Adipocyte (in vitro differentiated cells): ENCODE results near the gene SRPK2.
A peak's percentile ranks its signal among the peaks of the same experiment; 100 is the strongest.
"Not testable (repeated sequence)": the region's sequence is repeated elsewhere in the genome, so short reads cannot be mapped to it uniquely, and the experiment has no call there.

ENCODE experiments used
- DNase-seq: peaks from one replicate; pipeline ENCODE4 v3.0.0-alpha.2; 2015; ENCODE audit warnings: low read depth
- H3K27me3 ChIP-seq: replicated peaks from 2 replicates; pipeline ENCODE4 v1.7.0; 2013; ENCODE audit warnings: mild to moderate bottlenecking, low read length, moderate library complexity; ENCODE audit not compliant: control insufficient read depth, insufficient read depth
- H3K36me3 ChIP-seq: 2 replicates; pipeline ENCODE4 v1.7.0; 2013; ENCODE audit warnings: low read length, mild to moderate bottlenecking, moderate library complexity; ENCODE audit not compliant: control insufficient read depth, insufficient read depth, severe bottlenecking
- H3K4me1 ChIP-seq: 2 replicates; pipeline ENCODE4 v1.7.0; 2013; ENCODE audit warnings: mild to moderate bottlenecking, low read length, moderate library complexity; ENCODE audit not compliant: control insufficient read depth, insufficient read depth
- H3K4me3 ChIP-seq: 2 replicates; pipeline ENCODE4 v1.7.0; 2013; ENCODE audit warnings: mild to moderate bottlenecking, low read length, moderate library complexity
- H3K9ac ChIP-seq: 2 replicates; pipeline ENCODE4 v1.7.0; 2013; ENCODE audit warnings: mild to moderate bottlenecking, low read length, moderate library complexity
- H3K9me3 ChIP-seq: 2 replicates; pipeline ENCODE4 v1.7.0; 2013; ENCODE audit warnings: mild to moderate bottlenecking, low read length, moderate library complexity; ENCODE audit not compliant: control insufficient read depth

The SRPK2 gene

DNA sequence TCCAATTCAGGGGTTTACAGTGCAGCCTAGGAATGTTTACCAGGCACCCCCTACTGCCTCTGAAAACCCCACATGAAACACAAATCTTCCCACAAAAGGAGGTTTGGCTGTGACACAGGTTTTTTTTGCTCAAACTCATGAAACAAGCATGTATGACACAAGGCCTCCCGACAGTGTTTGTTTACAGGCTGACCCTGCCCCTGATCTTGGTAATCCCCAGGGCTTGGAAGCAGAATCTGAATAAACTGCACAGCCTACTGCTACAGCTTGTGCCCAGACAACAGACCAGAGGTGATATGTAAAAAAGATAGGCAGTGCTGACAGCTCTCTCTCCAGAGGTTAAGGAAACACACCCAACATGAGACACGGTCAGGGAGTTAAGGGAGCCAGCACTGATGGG lies 190.5 kb downstream of the SRPK2 start:
- Histone ChIP-seq H3K4me1 (peaks cover 29% of the 10 kb centered on the region), H3K4me3 (no peak overlapping the region), H3K9ac (no peak overlapping the region), H3K36me3 (peaks cover 17% of the 10 kb centered on the region), H3K9me3 (no peaks in the 10 kb centered on the region), H3K27me3 (no peaks in the 10 kb centered on the region)
- peak; percentile 84 for DNase-seq

GRCh38 chr7:105196473-105196872 lies 192.2 kb downstream of the SRPK2 start:
- H3K36me3 ChIP-seq, result peaks cover 10% of the 10 kb centered on the region
- no peak overlapping the region for H3K9ac ChIP-seq
- H3K9me3 ChIP-seq, result no peaks in the 10 kb centered on the region
- no peak overlapping the region for H3K4me3 ChIP-seq
- H3K4me1 ChIP-seq, result peaks cover 29% of the 10 kb centered on the region
- DNase-seq, result no peak
- no peaks in the 10 kb centered on the region for H3K27me3 ChIP-seq

DNA sequence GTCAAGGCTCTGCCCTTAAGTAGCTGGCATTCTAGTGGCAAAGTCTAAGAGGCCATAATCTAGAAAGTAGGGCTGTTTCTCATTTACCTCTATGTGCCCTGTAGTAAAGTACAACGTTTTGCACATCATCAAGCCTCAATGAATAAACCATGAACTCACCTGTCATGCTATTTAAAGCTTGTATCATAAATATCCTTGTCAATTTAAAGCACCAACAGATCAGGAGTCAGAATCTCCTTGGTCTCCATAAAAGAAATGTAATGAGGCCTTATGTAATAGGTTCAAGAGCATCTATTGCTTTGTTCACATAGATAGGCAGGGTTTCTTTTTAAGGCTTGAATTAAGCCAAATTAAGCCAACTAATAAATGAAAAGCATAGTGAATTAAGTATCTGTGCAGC lies 192.8 kb downstream of the SRPK2 start:
- Histone ChIP-seq H3K36me3 (peaks cover 5% of the 10 kb centered on the region), H3K4me3 (no peak overlapping the region), H3K9me3 (no peaks in the 10 kb centered on the region), H3K4me1 (peaks cover 29% of the 10 kb centered on the region), H3K9ac (no peak overlapping the region), H3K27me3 (no peaks in the 10 kb centered on the region)
- no peak for DNase-seq

- H3K27me3 ChIP-seq, H3K36me3 ChIP-seq, DNase-seq, H3K9me3 ChIP-seq, H3K9ac ChIP-seq, H3K4me3 ChIP-seq: not testable (repeated sequence)
- H3K4me1 ChIP-seq, result peaks cover 29% of the 10 kb centered on the region
Measured at GRCh38 chr7:105194959-105195358, 193.8 kb downstream of the SRPK2 start.

- peaks cover 26% of the 10 kb centered on the region for H3K4me1 ChIP-seq
- no peak overlapping the region for H3K9ac ChIP-seq
- no peaks in the 10 kb centered on the region for H3K9me3 ChIP-seq
- H3K36me3 ChIP-seq, result peaks cover 5% of the 10 kb centered on the region
- no peak overlapping the region for H3K4me3 ChIP-seq
- DNase-seq, result no peak
- H3K27me3 ChIP-seq, result no peaks in the 10 kb centered on the region
Measured at GRCh38 chr7:105191331-105191730, 197.4 kb downstream of the SRPK2 start.

GRCh38 chr7:105189859-105190492 lies 198.7 kb downstream of the SRPK2 start:
- H3K4me1 ChIP-seq, result peaks cover 29% of the 10 kb centered on the region
- no peak overlapping the region for H3K4me3 ChIP-seq
- H3K9ac ChIP-seq, result no peak overlapping the region
- DNase-seq, result no peak
- no peaks in the 10 kb centered on the region for H3K9me3 ChIP-seq
- no peaks in the 10 kb centered on the region for H3K27me3 ChIP-seq
- H3K36me3 ChIP-seq, result peaks cover 5% of the 10 kb centered on the region

- peak overlapping the region; percentile 31 for H3K9ac ChIP-seq
- H3K36me3 ChIP-seq, result peaks cover 5% of the 10 kb centered on the region
- H3K9me3 ChIP-seq, result no peaks in the 10 kb centered on the region
- DNase-seq, result peak; percentile 50
- no peak overlapping the region for H3K4me3 ChIP-seq
- H3K27me3 ChIP-seq, result no peaks in the 10 kb centered on the region
- H3K4me1 ChIP-seq, result peaks cover 29% of the 10 kb centered on the region
Measured at GRCh38 chr7:105188201-105188600, 200.5 kb downstream of the SRPK2 start.

- no peak for DNase-seq
- H3K9me3 ChIP-seq, result no peaks in the 10 kb centered on the region
- no peak overlapping the region for H3K4me3 ChIP-seq
- H3K27me3 ChIP-seq, result no peaks in the 10 kb centered on the region
- no peak overlapping the region for H3K9ac ChIP-seq
- no peaks in the 10 kb centered on the region for H3K36me3 ChIP-seq
- peaks cover 29% of the 10 kb centered on the region for H3K4me1 ChIP-seq
Measured at GRCh38 chr7:105187302-105188169, 201.2 kb downstream of the SRPK2 start.

DNA sequence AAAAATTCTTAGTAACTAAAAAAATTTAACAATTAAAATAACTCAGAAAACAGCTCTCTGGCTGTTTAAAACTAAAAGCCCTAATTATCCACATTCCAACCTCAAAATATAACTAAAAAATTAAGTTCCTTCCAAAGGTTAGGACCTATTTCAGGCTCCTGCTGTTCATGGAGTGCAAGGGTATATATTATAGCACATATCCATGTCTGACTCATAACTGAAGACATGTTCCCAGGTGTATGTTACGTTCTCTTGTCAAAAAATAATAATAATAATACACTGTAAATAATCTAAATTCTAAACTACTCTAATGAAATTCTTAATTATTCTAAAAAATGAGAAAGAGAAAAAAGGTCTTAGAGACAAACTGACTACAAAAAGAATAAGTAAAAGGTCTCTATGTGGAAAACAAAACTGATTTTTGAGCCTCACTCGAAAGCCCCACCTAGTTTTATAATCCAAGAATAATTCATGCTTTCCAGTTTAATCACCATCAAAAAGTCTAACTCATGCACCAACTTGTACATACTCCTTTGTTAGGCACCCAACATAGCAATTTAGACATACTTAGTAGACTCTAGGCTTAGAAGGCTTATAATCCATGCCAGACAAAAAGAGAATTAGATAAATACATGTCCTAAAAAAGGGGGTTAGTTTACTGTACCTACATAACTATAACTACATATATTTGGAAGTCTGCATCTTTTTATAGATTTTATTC lies 203.3 kb downstream of the SRPK2 start:
- Histone ChIP-seq H3K9me3 (no peaks in the 10 kb centered on the region), H3K9ac (no peak overlapping the region), H3K36me3 (no peaks in the 10 kb centered on the region), H3K27me3 (no peaks in the 10 kb centered on the region), H3K4me1 (peaks cover 29% of the 10 kb centered on the region), H3K4me3 (peak overlapping the region; percentile 25)
- DNase-seq, result peak; percentile 24

- no peak for DNase-seq
- H3K36me3 ChIP-seq, result no peaks in the 10 kb centered on the region
- peaks cover 4% of the 10 kb centered on the region for H3K9me3 ChIP-seq
- no peak overlapping the region for H3K9ac ChIP-seq
- H3K4me1 ChIP-seq, result no peaks in the 10 kb centered on the region
- H3K27me3 ChIP-seq, result no peaks in the 10 kb centered on the region
- no peak overlapping the region for H3K4me3 ChIP-seq
Measured at GRCh38 chr7:105180002-105180401, 208.7 kb downstream of the SRPK2 start.

- Histone ChIP-seq H3K27me3 (no peaks in the 10 kb centered on the region), H3K36me3 (no peaks in the 10 kb centered on the region), H3K9me3 (peaks cover 4% of the 10 kb centered on the region), H3K4me1 (no peaks in the 10 kb centered on the region), H3K9ac (no peak overlapping the region), H3K4me3 (no peak overlapping the region)
- DNase-seq, result peak; percentile 18
Measured at GRCh38 chr7:105178928-105179541, 209.7 kb downstream of the SRPK2 start.
